OCI-LY1 (cell line): Measurements from ENCODE around the gene CCDC138.

Experiments used
- H2AFZ ChIP-seq: fragments of 200-600 bp; sonication (generic), shearing (Covaris generic); 2 replicates; pipeline ENCODE4 v1.6.0; 2014; ENCODE audit warnings: antibody characterized with exemption, mild to moderate bottlenecking, low read length
- H3F3A ChIP-seq: fragments of 200-600 bp; sonication (generic), shearing (Covaris generic); 2 replicates; pipeline ENCODE4 v1.6.0; 2014; ENCODE audit warnings: mild to moderate bottlenecking, antibody characterized with exemption, low read length, moderate library complexity; ENCODE audit not compliant: insufficient read depth
- H3K27ac ChIP-seq: fragments of 200-600 bp; sonication (generic); 2 replicates; pipeline ENCODE4 v1.5.1; 2014; ENCODE audit warnings: low read length, mixed run types, mild to moderate bottlenecking, low read depth; ENCODE audit not compliant: poor library complexity, severe bottlenecking
- H3K27me3 ChIP-seq: fragments of 200-600 bp; sonication (generic); 2 replicates; pipeline ENCODE4 v1.6.0; 2014; ENCODE audit warnings: antibody characterized with exemption, mild to moderate bottlenecking, low read length, moderate library complexity; ENCODE audit not compliant: insufficient read depth
- H3K36me3 ChIP-seq: fragments of 200-600 bp; sonication (generic); 2 replicates; pipeline ENCODE4 v1.6.1; 2014; ENCODE audit warnings: mild to moderate bottlenecking, antibody characterized with exemption, low read length, moderate library complexity, mixed read lengths; ENCODE audit not compliant: insufficient read depth
- H3K4me1 ChIP-seq: fragments of 200-600 bp; sonication (generic); 2 replicates; pipeline ENCODE4 v1.5.1; 2014; ENCODE audit warnings: mild to moderate bottlenecking, low read length, moderate library complexity; ENCODE audit not compliant: insufficient read depth, severe bottlenecking
- H3K4me2 ChIP-seq: fragments of 200-600 bp; sonication (generic), shearing (Covaris generic); 2 replicates; pipeline ENCODE4 v1.6.1; 2014; ENCODE audit warnings: low read length
- H3K4me3 ChIP-seq: fragments of 200-600 bp; sonication (generic); 2 replicates; pipeline ENCODE4 v1.5.1; 2014; ENCODE audit warnings: low read length, low read depth, mild to moderate bottlenecking, mixed read lengths; ENCODE audit not compliant: poor library complexity, severe bottlenecking
- H3K79me2 ChIP-seq: fragments of 200-600 bp; shearing (Covaris generic); 2 replicates; pipeline ENCODE4 v1.6.1; 2016; ENCODE audit warnings: mixed run types, low read length, mixed read lengths; ENCODE audit not compliant: insufficient read depth
- H3K9ac ChIP-seq: fragments of 200-600 bp; sonication (generic), shearing (Covaris generic); 2 replicates; pipeline ENCODE4 v1.6.1; 2014; ENCODE audit warnings: mild to moderate bottlenecking, low read length, mixed read lengths
- H3K9me2 ChIP-seq: fragments of 200-600 bp; sonication (generic), shearing (Covaris generic); 2 replicates; pipeline ENCODE4 v1.6.1; 2014; ENCODE audit warnings: low read depth, mild to moderate bottlenecking, low read length, mixed read lengths
- H3K9me3 ChIP-seq: fragments of 200-600 bp; shearing (Covaris generic); 2 replicates; pipeline ENCODE4 v1.6.1; 2014; ENCODE audit warnings: low read length, mixed read lengths
- H4K20me1 ChIP-seq: fragments of 200-600 bp; sonication (generic), shearing (Covaris generic); 2 replicates; pipeline ENCODE4 v1.6.0; 2016; ENCODE audit warnings: mild to moderate bottlenecking, low read length; ENCODE audit not compliant: insufficient read depth
- CTCF ChIP-seq: fragments of 200-600 bp; sonication (generic), shearing (Covaris generic); IDR thresholded peaks from 2 replicates; pipeline ENCODE4 v1.5.1; 2017; ENCODE audit warnings: mild to moderate bottlenecking, antibody characterized with exemption, low read length, moderate library complexity, mixed read lengths
- EZH2 ChIP-seq: fragments of 200-600 bp; sonication (generic), shearing (Covaris generic); IDR thresholded peaks from 2 replicates; pipeline ENCODE4 v1.8.0; 2017; ENCODE audit warnings: borderline replicate concordance, mixed run types, mild to moderate bottlenecking, antibody characterized with exemption, low read length, moderate library complexity, mixed read lengths

Gene CCDC138

GRCh38 chr2:108776475-108776874 is 10.1 kb upstream of the CCDC138 start:
- Histone ChIP-seq H3K36me3 (peaks cover 83% of the 10 kb centered on the region), H3K27me3 (no peaks in the 10 kb centered on the region), H3K4me2 (peak overlapping the region; percentile 4; the same call in 1 of the 2 replicates), H3K4me3 (no peak overlapping the region), H3K9me3 (no peaks in the 10 kb centered on the region), H2AFZ (no peak overlapping the region), H3F3A (no peaks in the 10 kb centered on the region), H3K9ac (no peak overlapping the region), H3K27ac (peak overlapping the region; percentile 38), H3K79me2 (no peaks in the 10 kb centered on the region), H3K4me1 (peaks cover 23% of the 10 kb centered on the region), H3K9me2 (no peaks in the 10 kb centered on the region), H4K20me1 (no peaks in the 10 kb centered on the region)
- TF ChIP-seq CTCF (no peak), EZH2 (no peak)

GRCh38 chr2:108778857-108779256 is 7.7 kb upstream of the CCDC138 start:
- peaks cover 23% of the 10 kb centered on the region for H3K4me1 ChIP-seq
- no peaks in the 10 kb centered on the region for H3K9me3 ChIP-seq
- H3K36me3 ChIP-seq: peaks cover 78% of the 10 kb centered on the region
- no peaks in the 10 kb centered on the region for H3K79me2 ChIP-seq
- H3K4me2 ChIP-seq: no peak overlapping the region
- no peaks in the 10 kb centered on the region for H3K27me3 ChIP-seq
- H4K20me1 ChIP-seq: no peaks in the 10 kb centered on the region
- no peak overlapping the region for H3K4me3 ChIP-seq
- no peak overlapping the region for H2AFZ ChIP-seq
- no peak overlapping the region for H3K27ac ChIP-seq
- H3K9ac ChIP-seq: no peak overlapping the region
- TF ChIP-seq EZH2 (no peak), CTCF (no peak)
- H3F3A ChIP-seq: no peaks in the 10 kb centered on the region
- H3K9me2 ChIP-seq: no peaks in the 10 kb centered on the region

- Histone ChIP-seq H3K27ac (peak overlapping the region; percentile 63), H3K36me3 (peaks cover 41% of the 10 kb centered on the region)
Observed at GRCh38 chr2:108786008-108786353, 590 bp upstream of the CCDC138 start.

GRCh38 chr2:108787216-108787541 is 608 bp downstream of the CCDC138 start:
- Histone ChIP-seq H3K9me3 (no peaks in the 10 kb centered on the region), H3K9me2 (no peaks in the 10 kb centered on the region), H3F3A (no peaks in the 10 kb centered on the region), H3K27me3 (no peaks in the 10 kb centered on the region), H2AFZ (no peak overlapping the region), H3K36me3 (peaks cover 41% of the 10 kb centered on the region), H3K4me1 (peaks cover 20% of the 10 kb centered on the region), H4K20me1 (no peaks in the 10 kb centered on the region), H3K4me3 (peak overlapping the region; percentile 83), H3K9ac (peak overlapping the region; percentile 86), H3K27ac (peak overlapping the region; percentile 4), H3K4me2 (peak overlapping the region; percentile 80), H3K79me2 (peaks cover 10% of the 10 kb centered on the region)
- TF ChIP-seq EZH2 (no peak), CTCF (no peak)

More at GRCh38 chr2:108786008-108786353, 590 bp upstream of the CCDC138 start:
- Histone ChIP-seq H3K9me3 (no peaks in the 10 kb centered on the region), H3K4me2 (peak overlapping the region; percentile 80), H3F3A (no peaks in the 10 kb centered on the region), H3K9ac (peak overlapping the region; percentile 86), H3K4me3 (peak overlapping the region; percentile 83), H2AFZ (no peak overlapping the region), H3K4me1 (peaks cover 20% of the 10 kb centered on the region), H3K79me2 (peaks cover 10% of the 10 kb centered on the region), H3K9me2 (no peaks in the 10 kb centered on the region), H4K20me1 (no peaks in the 10 kb centered on the region), H3K27me3 (no peaks in the 10 kb centered on the region)
- TF ChIP-seq EZH2: no peak
